DND-41 (cell line): Measurements from ENCODE around the gene HOXB7.

ENCODE experiments used
- ATAC-seq: fragments of 200-7000 bp; cut with Tn5 transposase; 3 replicates; pipeline ENCODE4 v1.9.1; 2021; ENCODE audit warnings: low read depth; ENCODE audit not compliant: insufficient read depth
- DNase-seq: peaks from one replicate; pipeline ENCODE4 v3.0.0-alpha.2; 2020
- H2AFZ ChIP-seq: 2 replicates; pipeline ENCODE4 v1.6.0; 2012; ENCODE audit warnings: low read depth, low read length
- H3K27ac ChIP-seq: 2 replicates; pipeline ENCODE4 v1.5.1; 2012; ENCODE audit warnings: low read length, inconsistent platforms
- H3K27me3 ChIP-seq: fragments of 200-600 bp; sonication (generic); 2 replicates; pipeline ENCODE4 v1.6.0; 2012; ENCODE audit warnings: low read length, mild to moderate bottlenecking, inconsistent platforms; ENCODE audit not compliant: insufficient read depth, poor library complexity
- H3K36me3 ChIP-seq: 2 replicates; pipeline ENCODE4 v1.5.1; 2012; ENCODE audit warnings: low read length, inconsistent platforms; ENCODE audit not compliant: insufficient read depth
- H3K4me1 ChIP-seq: 2 replicates; pipeline ENCODE4 v1.5.1; 2012; ENCODE audit warnings: mild to moderate bottlenecking, low read length; ENCODE audit not compliant: insufficient read depth
- H3K4me2 ChIP-seq: 2 replicates; pipeline ENCODE4 v1.6.0; 2012; ENCODE audit warnings: mild to moderate bottlenecking, moderate library complexity, low read length, inconsistent platforms; ENCODE audit not compliant: insufficient read depth
- H3K4me3 ChIP-seq, 2 experiments: fragments of 200-600 bp in 1 of 2; shearing (Covaris generic) in 1 of 2; 2 replicates each; pipeline ENCODE4 v1.5.1; 2012 to 2016; ENCODE audit warnings: inconsistent platforms in 2 of 2, low read length in 2 of 2, mild to moderate bottlenecking in 2 of 2, low read depth in 1 of 2, moderate library complexity in 1 of 2
- H3K79me2 ChIP-seq: 2 replicates; pipeline ENCODE4 v1.6.0; 2012; ENCODE audit warnings: low read length, inconsistent platforms; ENCODE audit not compliant: insufficient read depth
- H3K9ac ChIP-seq: 2 replicates; pipeline ENCODE4 v1.6.0; 2012; ENCODE audit warnings: low read depth, mild to moderate bottlenecking, inconsistent platforms, low read length, moderate library complexity
- H3K9me3 ChIP-seq: 2 replicates; pipeline ENCODE4 v1.5.1; 2012; ENCODE audit warnings: low read length, moderate library complexity, mild to moderate bottlenecking, inconsistent platforms; ENCODE audit not compliant: insufficient read depth, severe bottlenecking
- H4K20me1 ChIP-seq: 2 replicates; pipeline ENCODE4 v1.6.0; 2012; ENCODE audit warnings: low read length; ENCODE audit not compliant: insufficient read depth
- EZH2 ChIP-seq: IDR thresholded peaks from 3 replicates; pipeline ENCODE4 v1.6.1; 2012; ENCODE audit warnings: borderline replicate concordance, low read depth, mild to moderate bottlenecking, moderate library complexity, low read length, inconsistent platforms; ENCODE audit not compliant: severe bottlenecking
- TF ChIP-seq, protein P1 (sequence below): IDR thresholded peaks from 2 replicates; pipeline ENCODE4 v1.5.1; 2012; ENCODE audit warnings: borderline replicate concordance, low read length, moderate library complexity, mild to moderate bottlenecking; ENCODE audit not compliant: poor library complexity, severe bottlenecking; ENCODE audit errors: extremely low read depth

The HOXB7 gene

GRCh38 chr17:48610282-48611211 lies at the start of gene HOXB7:
HOXB7 (minus strand) TSS chr17:48611017; CDS start chr17:48610918, 99 bp downstream.
- no peak for TF ChIP-seq EZH2
- TF ChIP-seq, protein P1, sequence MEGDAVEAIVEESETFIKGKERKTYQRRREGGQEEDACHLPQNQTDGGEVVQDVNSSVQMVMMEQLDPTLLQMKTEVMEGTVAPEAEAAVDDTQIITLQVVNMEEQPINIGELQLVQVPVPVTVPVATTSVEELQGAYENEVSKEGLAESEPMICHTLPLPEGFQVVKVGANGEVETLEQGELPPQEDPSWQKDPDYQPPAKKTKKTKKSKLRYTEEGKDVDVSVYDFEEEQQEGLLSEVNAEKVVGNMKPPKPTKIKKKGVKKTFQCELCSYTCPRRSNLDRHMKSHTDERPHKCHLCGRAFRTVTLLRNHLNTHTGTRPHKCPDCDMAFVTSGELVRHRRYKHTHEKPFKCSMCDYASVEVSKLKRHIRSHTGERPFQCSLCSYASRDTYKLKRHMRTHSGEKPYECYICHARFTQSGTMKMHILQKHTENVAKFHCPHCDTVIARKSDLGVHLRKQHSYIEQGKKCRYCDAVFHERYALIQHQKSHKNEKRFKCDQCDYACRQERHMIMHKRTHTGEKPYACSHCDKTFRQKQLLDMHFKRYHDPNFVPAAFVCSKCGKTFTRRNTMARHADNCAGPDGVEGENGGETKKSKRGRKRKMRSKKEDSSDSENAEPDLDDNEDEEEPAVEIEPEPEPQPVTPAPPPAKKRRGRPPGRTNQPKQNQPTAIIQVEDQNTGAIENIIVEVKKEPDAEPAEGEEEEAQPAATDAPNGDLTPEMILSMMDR, result no peak
- ATAC-seq (no peak), DNase-seq (no peak)
- Histone ChIP-seq H3K79me2 (no peaks in the 10 kb centered on the region), H3K9me3 (no peaks in the 10 kb centered on the region), H3K4me2 (no peak within 1 kb of the TSS), H3K4me1 (no peaks in the 10 kb centered on the region), H2AFZ (no peak within 1 kb of the TSS), H3K36me3 (no peaks in the 10 kb centered on the region), H3K9ac (no peak within 1 kb of the TSS), H3K27ac (no peak within 1 kb of the TSS), H4K20me1 (no peaks in the 10 kb centered on the region), H3K27me3 (peaks cover 5% of the 10 kb centered on the region), H3K4me3 (no peak within 1 kb of the TSS)

- no peak for TF ChIP-seq EZH2
- TF ChIP-seq, protein P1, result no peak
- Histone ChIP-seq H4K20me1 (no peaks in the 10 kb centered on the region; the same call in 1 of the 2 replicates), H3K79me2 (no peaks in the 10 kb centered on the region), H3K36me3 (no peaks in the 10 kb centered on the region), H3K4me3 (no peak overlapping the region), H3K27ac (no peak overlapping the region), H3K4me2 (no peak overlapping the region), H3K9me3 (no peaks in the 10 kb centered on the region), H3K9ac (no peak overlapping the region), H3K27me3 (peaks cover 19% of the 10 kb centered on the region), H3K4me1 (no peaks in the 10 kb centered on the region), H2AFZ (no peak overlapping the region)
- ATAC-seq (no peak), DNase-seq (no peak)
Measured at GRCh38 chr17:48655913-48656312, 45.1 kb upstream of the HOXB7 start.

- TF ChIP-seq, protein P1, result no peak
- TF ChIP-seq EZH2, result no peak
- no peak overlapping the region for H3K4me2 ChIP-seq
- no peak for ATAC-seq
- DNase-seq, result no peak
- no peaks in the 10 kb centered on the region for H3K9me3 ChIP-seq
- no peaks in the 10 kb centered on the region for H3K79me2 ChIP-seq
- no peak overlapping the region for H2AFZ ChIP-seq
- no peak overlapping the region for H3K9ac ChIP-seq
- H3K27ac ChIP-seq, result no peak overlapping the region
- no peaks in the 10 kb centered on the region for H3K4me1 ChIP-seq
- H3K4me3 ChIP-seq, result no peak overlapping the region
- no peaks in the 10 kb centered on the region for H4K20me1 ChIP-seq
- H3K27me3 ChIP-seq, result no peaks in the 10 kb centered on the region
- no peaks in the 10 kb centered on the region for H3K36me3 ChIP-seq
Measured at GRCh38 chr17:48649741-48650140, 38.9 kb upstream of the HOXB7 start.
